HG02885 (cell line): ENCODE results near the gene STON2.

Source experiments
- ATAC-seq: cut with Tn5 transposase; IDR thresholded peaks from one replicate; pipeline ENCODE4 v1.9.1; 2021; ENCODE audit warnings: mild to moderate bottlenecking; ENCODE audit not compliant: unreplicated experiment, poor library complexity

The STON2 gene

GRCh38 chr14:81427348-81428058 is 27.4 kb upstream of the STON2 start:
- no peak for ATAC-seq

- ATAC-seq: no peak
Measured at GRCh38 chr14:81423504-81423903, 23.4 kb upstream of the STON2 start.

- no peak for ATAC-seq
Measured at GRCh38 chr14:81418057-81418790, 18.1 kb upstream of the STON2 start.

- ATAC-seq: no peak
Measured at GRCh38 chr14:81416981-81417380, 16.9 kb upstream of the STON2 start.

- ATAC-seq: no peak
Measured at GRCh38 chr14:81416194-81416952, 16.2 kb upstream of the STON2 start.

GRCh38 chr14:81415781-81416180 is 15.7 kb upstream of the STON2 start:
- ATAC-seq: no peak

GRCh38 chr14:81414123-81414522 is 14.0 kb upstream of the STON2 start:
- no peak for ATAC-seq

- no peak for ATAC-seq
Measured at GRCh38 chr14:81412779-81413178, 12.7 kb upstream of the STON2 start.

GRCh38 chr14:81408595-81408994 is 8.5 kb upstream of the STON2 start:
- ATAC-seq: no peak

- no peak for ATAC-seq
Measured at GRCh38 chr14:81406863-81407262, 6.7 kb upstream of the STON2 start.

GRCh38 chr14:81402123-81402495 is 2.0 kb upstream of the STON2 start:
- peak; percentile 30 for ATAC-seq

- peak; percentile 46 for ATAC-seq
Measured at GRCh38 chr14:81401420-81402122, 1.4 kb upstream of the STON2 start.

- no peak for ATAC-seq
Measured at GRCh38 chr14:81400852-81401251, 728 bp upstream of the STON2 start.

GRCh38 chr14:81398196-81398891 is 1.8 kb downstream of the STON2 start:
- no peak for ATAC-seq

- ATAC-seq: no peak
Measured at GRCh38 chr14:81396113-81396512, 4.0 kb downstream of the STON2 start.

- ATAC-seq: no peak
Measured at GRCh38 chr14:81394739-81395138, 5.4 kb downstream of the STON2 start.

- ATAC-seq: no peak
Measured at GRCh38 chr14:81392976-81393643, 7.0 kb downstream of the STON2 start.

- no peak for ATAC-seq
Measured at GRCh38 chr14:81392052-81392451, 8.1 kb downstream of the STON2 start.

- ATAC-seq: no peak
Measured at GRCh38 chr14:81390696-81391095, 9.4 kb downstream of the STON2 start.

- no peak for ATAC-seq
Measured at GRCh38 chr14:81388336-81388735, 11.8 kb downstream of the STON2 start.
